PC-9 (cell line): Measurements from ENCODE around the gene CHRM1. TPM values are rescaled to one million over a fixed set of nuclear protein-coding genes. Genes with fewer than 3 reads are reported as not detected.

Experiments used
- BruUV-seq: library from RNA; stranded (reverse); fragments of 400-500 nt; replicated peaks from 2 replicates; lab custom pipeline; 2021; lab: Mats Ljungman, UMichigan
- CTCF ChIA-PET: fragments of 300-600 bp; sonication (Branson Sonifier 250); formaldehyde crosslinking; loops from one replicate; lab custom pipeline; 2022; ENCODE audit warnings: antibody characterized with exemption; lab: Charles Lee
- POLR2A ChIA-PET: fragments of 300-600 bp; sonication (Branson Sonifier 250); formaldehyde crosslinking; loops from one replicate; lab custom pipeline; 2022; ENCODE audit warnings: antibody characterized with exemption; ENCODE audit not compliant: unreplicated experiment; lab: Charles Lee
- DNase-seq, 2 experiments: peaks; one replicate each; pipeline versions ENCODE4 v3.0.0 to v3.0.0-alpha.2; 2015 to 2022; ENCODE audit warnings: mixed read lengths in 1 of 2
- H2AFZ ChIP-seq: fragments of 200-600 bp; sonication (generic); 2 replicates; pipeline ENCODE4 v1.8.1; 2017; ENCODE audit warnings: antibody characterized with exemption
- H3F3A ChIP-seq: fragments of 200-600 bp; sonication (generic); 2 replicates; pipeline ENCODE4 v1.8.1; 2017; ENCODE audit warnings: antibody characterized with exemption, mild to moderate bottlenecking, low read depth; ENCODE audit not compliant: insufficient read depth
- H3K27ac ChIP-seq: fragments of 200-600 bp; sonication (generic); 2 replicates; pipeline ENCODE4 v1.6.1; 2016; ENCODE audit warnings: mixed run types
- H3K27me3 ChIP-seq: fragments of 200-600 bp; sonication (generic); 2 replicates; pipeline ENCODE4 v1.6.1; 2016; ENCODE audit warnings: low read depth, mixed run types; ENCODE audit not compliant: insufficient read depth
- H3K36me3 ChIP-seq: fragments of 200-600 bp; sonication (generic); 2 replicates; pipeline ENCODE4 v1.6.1; 2016; ENCODE audit warnings: low read depth, mixed run types
- H3K4me1 ChIP-seq: fragments of 200-600 bp; sonication (generic); replicated peaks from 2 replicates; pipeline ENCODE4 v1.6.1; 2016; ENCODE audit warnings: mixed run types; ENCODE audit not compliant: insufficient read depth
- H3K4me2 ChIP-seq: fragments of 200-600 bp; sonication (generic); 2 replicates; pipeline ENCODE4 v1.6.1; 2017; ENCODE audit warnings: mixed run types
- H3K4me3 ChIP-seq: fragments of 200-600 bp; sonication (generic); 2 replicates; pipeline ENCODE4 v1.6.1; 2016; ENCODE audit warnings: mixed run types
- H3K79me2 ChIP-seq: fragments of 200-600 bp; sonication (generic); 2 replicates; pipeline ENCODE4 v1.6.1; 2017; ENCODE audit warnings: low read depth, mixed run types
- H3K9me2 ChIP-seq: fragments of 200-600 bp; sonication (generic); 2 replicates; pipeline ENCODE4 v1.8.1; 2017; ENCODE audit warnings: mild to moderate bottlenecking; ENCODE audit not compliant: insufficient read depth
- H3K9me3 ChIP-seq: fragments of 200-600 bp; sonication (generic); 2 replicates; pipeline ENCODE4 v1.8.1; 2016; ENCODE audit warnings: low read depth; ENCODE audit not compliant: insufficient read depth
- H4K20me1 ChIP-seq: fragments of 200-600 bp; sonication (generic); 2 replicates; pipeline ENCODE4 v1.8.1; 2017; ENCODE audit not compliant: insufficient read depth
- EZH2 ChIP-seq: fragments of 200-600 bp; sonication (generic); IDR thresholded peaks from 2 replicates; pipeline ENCODE4 v1.8.0; 2017; ENCODE audit warnings: antibody characterized with exemption, low read depth
- intact Hi-C: fragments of 100-400 bp; cut with micrococcal nuclease; formaldehyde crosslinking; loops from one replicate; pipeline ENCODE4 v1.10.0; 2022; ENCODE audit not compliant: unreplicated experiment
- total RNA-seq: library from RNA; stranded (reverse); gene quantifications from 2 replicates; pipeline ENCODE4 v1.2.3, GENCODE V29; 2021
- TF ChIP-seq, protein P1 (sequence below): fragments of 200-600 bp; sonication (generic); conservative IDR thresholded peaks from 2 replicates; pipeline ENCODE4 v1.6.1; 2017; ENCODE audit warnings: mixed run types, antibody characterized with exemption, mild to moderate bottlenecking, moderate library complexity

The CHRM1 gene
- total RNA-seq, 1 experiment from 2014 or later, result not detected

GRCh38 chr11:62930666-62931065, 9.5 kb upstream of the CHRM1 start:
- TF ChIP-seq EZH2, result no peak
- TF ChIP-seq, protein P1, sequence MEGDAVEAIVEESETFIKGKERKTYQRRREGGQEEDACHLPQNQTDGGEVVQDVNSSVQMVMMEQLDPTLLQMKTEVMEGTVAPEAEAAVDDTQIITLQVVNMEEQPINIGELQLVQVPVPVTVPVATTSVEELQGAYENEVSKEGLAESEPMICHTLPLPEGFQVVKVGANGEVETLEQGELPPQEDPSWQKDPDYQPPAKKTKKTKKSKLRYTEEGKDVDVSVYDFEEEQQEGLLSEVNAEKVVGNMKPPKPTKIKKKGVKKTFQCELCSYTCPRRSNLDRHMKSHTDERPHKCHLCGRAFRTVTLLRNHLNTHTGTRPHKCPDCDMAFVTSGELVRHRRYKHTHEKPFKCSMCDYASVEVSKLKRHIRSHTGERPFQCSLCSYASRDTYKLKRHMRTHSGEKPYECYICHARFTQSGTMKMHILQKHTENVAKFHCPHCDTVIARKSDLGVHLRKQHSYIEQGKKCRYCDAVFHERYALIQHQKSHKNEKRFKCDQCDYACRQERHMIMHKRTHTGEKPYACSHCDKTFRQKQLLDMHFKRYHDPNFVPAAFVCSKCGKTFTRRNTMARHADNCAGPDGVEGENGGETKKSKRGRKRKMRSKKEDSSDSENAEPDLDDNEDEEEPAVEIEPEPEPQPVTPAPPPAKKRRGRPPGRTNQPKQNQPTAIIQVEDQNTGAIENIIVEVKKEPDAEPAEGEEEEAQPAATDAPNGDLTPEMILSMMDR, result no peak
- Histone ChIP-seq H3K79me2 (no peaks in the 10 kb centered on the region), H3F3A (no peaks in the 10 kb centered on the region), H3K36me3 (no peaks in the 10 kb centered on the region), H3K9me3 (no peaks in the 10 kb centered on the region), H3K27me3 (peaks cover 55% of the 10 kb centered on the region), H3K9me2 (no peaks in the 10 kb centered on the region), H3K4me1 (no peaks in the 10 kb centered on the region), H3K4me3 (no peak overlapping the region), H4K20me1 (no peaks in the 10 kb centered on the region), H3K4me2 (no peak overlapping the region), H3K27ac (no peak overlapping the region), H2AFZ (no peak overlapping the region)
- no peak for DNase-seq
- no TSS peak for BruUV-seq
- intact Hi-C loops, result no loop called here
- ChIA-PET CTCF (no interaction called here), POLR2A (no interaction called here)

DNA sequence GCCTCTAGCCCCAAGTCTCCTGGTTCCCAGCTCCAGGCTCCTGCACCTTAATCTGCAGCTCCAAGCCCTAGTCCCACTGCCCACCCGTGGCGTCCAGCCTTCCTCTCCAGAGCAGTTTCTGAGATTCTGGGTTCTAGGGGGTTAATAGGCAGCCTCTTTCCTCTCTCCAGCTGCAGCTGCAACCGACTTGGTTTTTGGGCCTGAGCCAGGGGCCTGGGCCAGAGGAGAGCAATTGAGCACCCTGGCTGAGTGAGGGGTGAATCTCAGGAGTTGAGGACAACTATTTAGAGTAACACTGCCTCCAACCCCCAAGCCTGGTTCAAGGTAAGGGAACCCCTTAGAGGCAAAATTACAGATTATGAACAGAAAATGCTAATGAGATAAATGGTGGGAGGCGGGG, 9.0 kb upstream of the CHRM1 start:
- no peak for TF ChIP-seq EZH2
- TF ChIP-seq, protein P1, result no peak
- Histone ChIP-seq H3K4me1 (no peaks in the 10 kb centered on the region), H3K9me2 (no peaks in the 10 kb centered on the region), H3K27me3 (peaks cover 55% of the 10 kb centered on the region), H3K4me2 (no peak overlapping the region), H3K9me3 (no peaks in the 10 kb centered on the region), H2AFZ (no peak overlapping the region), H3F3A (no peaks in the 10 kb centered on the region), H3K27ac (no peak overlapping the region), H3K4me3 (no peak overlapping the region), H3K79me2 (no peaks in the 10 kb centered on the region), H3K36me3 (no peaks in the 10 kb centered on the region), H4K20me1 (no peaks in the 10 kb centered on the region)
- POLR2A ChIA-PET, result no interaction called here
- DNase-seq, result no peak
- intact Hi-C loops, result no loop called here
- no TSS peak for BruUV-seq
- CTCF ChIA-PET, result no interaction called here

- Histone ChIP-seq H3K9me3 (no peaks in the 10 kb centered on the region), H3K9me2 (no peaks in the 10 kb centered on the region), H2AFZ (no peak overlapping the region), H3K4me1 (no peaks in the 10 kb centered on the region), H3F3A (no peaks in the 10 kb centered on the region), H3K27ac (no peak overlapping the region), H3K4me3 (no peak overlapping the region), H3K36me3 (no peaks in the 10 kb centered on the region), H4K20me1 (no peaks in the 10 kb centered on the region), H3K4me2 (no peak overlapping the region), H3K79me2 (no peaks in the 10 kb centered on the region), H3K27me3 (peaks cover 58% of the 10 kb centered on the region)
- DNase-seq, result no peak
- TF ChIP-seq EZH2, result no peak
- TF ChIP-seq, protein P1, result no peak
- intact Hi-C loops, result no loop called here
- CTCF ChIA-PET, result no interaction called here
- POLR2A ChIA-PET, result no interaction called here
- BruUV-seq, result no TSS peak
Measured at GRCh38 chr11:62928011-62928410, 6.8 kb upstream of the CHRM1 start.
